HEK293 (cell line): ENCODE results near the gene AOC2.

ENCODE experiments used
- CTCF ChIP-seq: fragments of 450-650 bp; formaldehyde crosslinking; IDR thresholded peaks from 2 replicates; pipeline ENCODE4 v1.5.1; 2016; ENCODE audit warnings: missing biosample characterization, missing genetic modification characterization
- SCRT2 ChIP-seq: fragments of 450-650 bp; formaldehyde crosslinking; IDR thresholded peaks from 2 replicates; pipeline ENCODE4 v1.5.1; 2016; ENCODE audit warnings: missing biosample characterization, missing genetic modification characterization
- YY2 ChIP-seq: fragments of 450-650 bp; formaldehyde crosslinking; IDR thresholded peaks from 2 replicates; pipeline ENCODE4 v1.5.1; 2016; ENCODE audit warnings: missing biosample characterization, missing genetic modification characterization
- ZBTB48 ChIP-seq: fragments of 450-650 bp; formaldehyde crosslinking; IDR thresholded peaks from 2 replicates; pipeline ENCODE4 v1.5.1; 2016; ENCODE audit warnings: missing biosample characterization, missing genetic modification characterization

- no peak for TF ChIP-seq SCRT2
- TF ChIP-seq ZBTB48 = no peak
- no peak for TF ChIP-seq CTCF (tag by site-specific recombination)
- no peak for TF ChIP-seq YY2 (tag by site-specific recombination)
These were observed at the start of gene AOC2 for GRCh38 chr17:42844271-42844670.
